Measurements from ENCODE around the gene FAM171A2. TPM values are rescaled to one million over a fixed set of nuclear protein-coding genes. Genes with fewer than 3 reads are reported as not detected.
"Not testable (repeated sequence)": the region's sequence is repeated elsewhere in the genome, so short reads cannot be mapped to it uniquely, and the experiment has no call there.

The FAM171A2 gene
- under 1 TPM; 0.14 to 0.19 TPM for total RNA-seq

DNA sequence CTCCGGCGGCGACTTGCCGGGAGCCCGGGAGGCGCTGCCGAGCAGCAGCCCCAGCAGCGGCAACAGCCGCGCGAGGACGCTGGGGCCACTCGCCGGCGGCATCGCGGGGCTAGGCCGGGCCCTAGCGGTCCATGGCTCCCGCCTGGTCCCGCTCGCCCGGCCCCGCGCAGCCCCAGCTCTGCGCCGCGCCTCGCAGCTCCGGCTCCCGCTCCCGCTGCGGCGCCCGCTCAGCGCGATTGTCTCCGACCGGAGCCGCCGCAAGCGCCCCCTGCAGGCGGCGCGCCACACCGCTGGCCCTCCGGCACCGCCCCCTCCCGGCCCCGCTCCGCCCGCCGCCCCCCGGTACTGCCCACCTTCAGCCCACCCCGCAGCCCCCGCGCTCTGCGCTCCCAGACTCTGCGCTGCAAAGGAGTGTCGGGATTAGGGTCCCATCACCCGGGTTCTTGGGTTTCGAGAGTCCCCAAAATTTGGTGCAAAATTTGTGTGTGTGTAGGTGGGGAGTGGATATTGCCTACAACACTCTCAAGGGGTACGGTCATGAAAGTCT is at the start of gene FAM171A2:
TSS of gene FAM171A2 (minus strand) at position 241 of the 547 bp plus-strand sequence. CDS start at position 102, 139 bp downstream.
- H3K36me3 Mint-ChIP-seq, result no peaks in the 10 kb centered on the region
- no peaks in the 10 kb centered on the region for H3K9me3 Mint-ChIP-seq
- H3K4me3 Mint-ChIP-seq, result peak within 1 kb of the TSS; percentile 62
- H3K27ac Mint-ChIP-seq, result no peak within 1 kb of the TSS
- peak; percentile 83 for DNase-seq
- peaks cover 4% of the 10 kb centered on the region for H3K4me1 Mint-ChIP-seq
- peaks cover 39% of the 10 kb centered on the region for H3K27me3 Mint-ChIP-seq

DNA sequence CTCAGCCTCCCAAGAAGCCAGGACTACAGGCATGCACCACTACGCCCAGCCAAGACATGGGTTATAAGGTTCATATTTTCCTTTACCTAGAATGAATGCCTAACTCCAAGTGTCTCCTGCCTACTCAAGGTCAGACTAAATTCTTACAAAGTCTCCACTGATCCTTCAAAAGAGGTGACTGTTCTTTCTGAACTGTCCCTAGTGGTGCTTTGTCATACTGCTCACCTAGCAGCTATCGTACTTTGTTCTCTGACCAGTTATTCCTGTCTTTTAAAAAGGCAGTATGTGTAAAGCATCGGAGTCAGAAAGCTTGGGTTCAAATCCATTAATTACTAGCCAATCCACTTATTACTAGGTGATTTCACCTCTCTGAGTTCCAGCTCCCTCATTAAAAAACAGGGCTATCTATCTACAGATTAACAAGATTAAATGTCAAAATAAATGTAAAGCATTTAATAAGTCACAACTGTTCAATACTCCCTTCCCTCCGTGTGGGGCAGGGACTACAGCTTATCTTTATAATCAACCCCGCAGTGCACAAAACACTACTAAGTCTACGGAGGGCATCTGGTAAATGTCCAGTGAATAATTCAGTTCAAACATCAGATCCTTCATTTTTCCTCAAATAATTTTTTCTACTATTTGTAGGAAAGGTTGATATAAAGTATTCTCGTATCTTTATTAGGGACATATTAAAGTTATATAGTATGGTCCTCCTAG is 45.8 kb upstream of the FAM171A2 start:
- no peak for DNase-seq
- Mint-ChIP-seq H3K27me3 (no peaks in the 10 kb centered on the region), H3K36me3 (peaks cover 5% of the 10 kb centered on the region), H3K9me3 (no peaks in the 10 kb centered on the region), H3K4me1 (no peaks in the 10 kb centered on the region), H3K4me3 (no peak overlapping the region), H3K27ac (no peak overlapping the region)

DNA sequence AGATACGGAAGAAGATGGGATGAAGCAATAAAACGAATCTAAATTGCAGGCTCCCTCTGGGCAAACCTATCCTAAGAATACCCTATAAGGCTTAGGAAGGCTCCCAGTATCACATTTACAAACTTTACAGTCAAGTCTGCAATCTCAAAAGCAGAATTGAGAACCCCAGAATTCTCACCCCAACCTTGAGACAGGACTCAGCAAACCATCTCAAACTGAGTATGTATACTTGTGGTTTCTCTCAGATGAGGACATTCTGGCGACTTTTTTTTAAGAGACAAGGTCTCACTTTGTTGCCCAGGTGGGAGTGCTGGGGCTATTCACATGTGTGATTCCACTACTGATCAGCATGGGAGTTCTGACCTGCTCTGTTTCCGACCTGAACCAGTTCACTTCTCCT is 45.1 kb upstream of the FAM171A2 start:
- Mint-ChIP-seq H3K36me3 (peaks cover 5% of the 10 kb centered on the region), H3K27ac (no peak overlapping the region), H3K9me3 (no peaks in the 10 kb centered on the region), H3K4me3 (no peak overlapping the region), H3K27me3 (no peaks in the 10 kb centered on the region), H3K4me1 (no peaks in the 10 kb centered on the region)
- no peak for DNase-seq

DNA sequence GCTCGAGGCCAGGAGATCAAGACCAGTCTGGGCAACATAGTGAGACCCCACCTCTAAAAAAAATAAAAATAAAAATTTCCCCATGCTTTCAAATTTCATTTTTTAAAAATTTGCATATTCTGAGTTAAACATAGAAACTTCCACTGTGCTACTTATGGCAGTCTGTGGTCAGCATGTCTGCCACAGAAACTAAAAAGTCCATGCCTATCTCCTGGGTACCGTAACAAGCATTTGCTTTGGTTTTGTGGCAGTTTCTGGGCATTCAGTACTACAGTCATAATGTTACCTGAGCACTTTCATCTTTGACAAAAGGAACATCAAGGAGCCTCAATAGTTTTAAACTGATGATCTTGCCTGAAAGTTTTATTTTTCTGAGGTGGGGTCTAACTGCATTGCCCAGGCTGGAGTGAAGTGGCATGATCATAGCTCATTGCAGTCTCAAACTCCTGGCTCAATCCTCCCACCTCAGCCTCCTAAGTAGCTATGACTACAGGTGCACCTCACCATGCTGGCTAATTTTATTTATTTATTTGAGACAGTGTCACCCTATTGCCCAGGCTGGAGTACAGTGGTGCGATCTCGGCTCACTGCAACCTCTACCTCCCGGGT is 39.0 kb upstream of the FAM171A2 start:
- Mint-ChIP-seq H3K4me3 (no peak overlapping the region), H3K27me3 (no peaks in the 10 kb centered on the region), H3K4me1 (peaks cover 4% of the 10 kb centered on the region), H3K9me3 (no peaks in the 10 kb centered on the region), H3K36me3 (peaks cover 15% of the 10 kb centered on the region), H3K27ac (no peak overlapping the region)
- DNase-seq, result no peak

DNA sequence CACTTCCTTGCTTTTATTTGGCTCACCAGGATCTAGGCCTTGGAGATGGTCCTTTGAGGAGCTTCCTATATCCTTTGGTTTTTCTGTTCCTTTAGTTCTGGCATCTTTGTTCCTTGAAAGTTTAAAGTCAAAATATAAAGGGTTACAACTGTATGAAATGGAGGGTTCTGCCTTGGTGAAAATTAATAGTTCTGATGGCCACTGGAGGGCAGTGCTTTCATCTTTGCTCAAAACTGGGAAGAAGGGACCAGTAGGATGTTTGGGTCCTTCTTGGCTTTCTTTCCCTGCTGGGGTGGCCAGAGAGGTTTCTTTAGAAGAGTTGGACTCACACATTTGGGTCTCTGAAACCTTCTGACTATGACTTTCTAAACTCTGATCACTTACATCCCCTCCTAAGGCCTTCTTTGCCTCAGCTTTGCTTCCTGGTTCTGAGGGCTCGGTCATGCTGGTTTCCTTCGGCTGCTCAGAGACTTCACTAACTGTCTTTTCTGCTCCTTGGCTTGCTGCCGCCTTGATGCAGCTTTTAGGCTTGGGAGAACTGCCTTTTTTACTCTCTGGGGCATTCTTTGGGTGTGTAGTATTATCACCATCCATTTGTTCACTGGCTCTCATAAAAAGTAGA is 36.7 kb upstream of the FAM171A2 start:
- DNase-seq, result no peak
- Mint-ChIP-seq H3K9me3 (no peaks in the 10 kb centered on the region), H3K36me3 (peaks cover 16% of the 10 kb centered on the region), H3K4me1 (peaks cover 4% of the 10 kb centered on the region), H3K27me3 (no peaks in the 10 kb centered on the region), H3K4me3 (no peak overlapping the region), H3K27ac (no peak overlapping the region)

DNA sequence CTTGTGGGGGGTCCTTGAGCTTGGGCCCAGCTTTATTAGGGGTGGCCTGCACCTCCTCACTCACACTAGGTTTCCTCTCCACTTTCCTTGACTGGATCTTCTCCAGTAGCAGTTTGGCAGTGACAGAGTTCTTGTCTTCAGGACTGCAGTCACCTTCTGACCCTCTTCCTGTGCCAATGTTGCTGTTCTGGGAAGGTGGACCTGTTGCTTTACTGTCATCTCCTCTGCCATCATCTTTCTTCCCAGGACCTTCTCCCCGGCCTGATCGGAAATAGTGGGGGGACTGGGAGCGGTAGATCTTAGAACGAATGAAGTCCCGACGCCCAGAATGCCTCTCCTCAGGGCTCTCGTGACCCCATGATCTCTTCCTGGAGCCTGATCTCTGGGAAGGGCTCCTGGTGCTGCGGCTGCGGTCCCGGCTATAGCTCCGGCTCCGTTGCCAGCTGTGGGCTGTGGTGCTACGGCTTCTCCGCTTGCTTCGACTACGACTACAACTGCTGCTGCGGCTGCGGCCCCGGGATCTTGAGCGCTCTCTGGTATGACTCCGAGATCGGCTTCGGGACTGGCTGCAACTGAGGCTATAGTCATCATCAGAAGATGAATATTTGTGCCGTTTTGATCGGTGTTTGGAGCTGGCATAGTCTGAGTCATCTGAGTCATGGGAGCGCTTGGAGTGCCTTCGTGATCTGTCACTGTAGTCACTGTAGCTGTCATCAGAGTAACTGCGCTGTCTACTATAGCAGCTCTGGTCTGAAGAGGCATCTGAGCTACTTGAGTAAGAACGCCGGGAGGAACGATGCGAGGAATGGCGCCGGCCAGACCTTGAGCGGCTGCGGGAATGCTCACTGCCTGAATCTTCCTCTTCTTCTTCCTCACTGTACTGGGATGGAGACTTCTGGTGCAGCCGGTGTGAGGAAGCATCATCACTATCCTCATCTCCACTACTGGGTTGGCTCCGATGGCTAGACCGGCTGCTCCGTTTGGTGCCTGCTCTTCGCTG is 35.3 kb upstream of the FAM171A2 start:
- H3K27ac Mint-ChIP-seq, result no peak overlapping the region
- H3K4me1 Mint-ChIP-seq, result peaks cover 4% of the 10 kb centered on the region
- no peak for DNase-seq
- H3K4me3 Mint-ChIP-seq, result no peak overlapping the region
- no peaks in the 10 kb centered on the region for H3K9me3 Mint-ChIP-seq
- peaks cover 16% of the 10 kb centered on the region for H3K36me3 Mint-ChIP-seq
- no peaks in the 10 kb centered on the region for H3K27me3 Mint-ChIP-seq

DNA sequence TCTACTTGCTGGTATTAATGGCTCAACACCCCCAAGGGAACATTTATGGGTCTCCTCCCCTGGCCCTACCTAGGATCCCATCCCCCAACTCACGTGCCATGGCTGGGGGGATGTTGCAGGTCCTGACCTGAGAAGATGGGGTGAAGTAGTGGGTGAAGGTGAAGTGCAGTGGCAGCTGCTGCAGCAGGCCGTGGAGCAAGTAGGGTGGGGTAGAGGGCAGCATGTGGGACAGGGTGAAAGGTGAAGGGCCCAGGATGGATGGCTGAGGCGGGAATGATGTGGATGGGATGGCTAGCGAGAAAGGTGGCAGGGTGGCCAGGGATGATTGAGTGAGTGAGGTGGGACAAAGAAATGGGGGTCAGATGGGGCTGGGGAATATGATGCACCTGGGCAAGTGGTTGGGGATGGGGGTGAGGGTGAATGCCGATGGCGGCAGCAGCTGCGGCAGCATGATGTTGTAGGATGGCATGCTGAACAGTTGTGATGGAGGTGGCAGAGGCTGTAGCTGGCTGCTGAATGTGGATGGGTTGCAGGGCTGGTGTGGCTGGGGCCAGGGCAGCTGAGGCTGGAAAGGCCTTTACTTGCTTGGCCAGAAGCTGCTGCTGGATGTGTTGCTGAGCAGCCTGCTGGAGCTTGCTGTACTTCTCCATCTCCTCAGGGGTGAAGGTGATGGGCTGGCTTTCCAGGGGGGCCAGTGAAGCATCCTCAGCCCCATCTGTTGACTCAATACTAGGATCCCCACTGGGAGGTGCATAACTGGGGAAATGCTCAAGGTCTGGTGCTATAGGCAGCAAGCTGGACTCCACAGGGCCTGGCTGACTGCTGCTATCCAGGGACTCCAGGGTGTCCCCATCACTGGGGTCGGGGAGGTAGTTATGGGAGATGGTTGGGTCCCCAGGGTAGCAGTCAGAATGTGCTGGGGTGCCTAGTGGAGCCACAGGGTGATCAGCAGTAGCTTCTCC is 34.1 kb upstream of the FAM171A2 start:
- peaks cover 10% of the 10 kb centered on the region for H3K4me1 Mint-ChIP-seq
- no peaks in the 10 kb centered on the region for H3K9me3 Mint-ChIP-seq
- H3K4me3 Mint-ChIP-seq, result no peak overlapping the region
- peaks cover 16% of the 10 kb centered on the region for H3K36me3 Mint-ChIP-seq
- H3K27me3 Mint-ChIP-seq, result no peaks in the 10 kb centered on the region
- H3K27ac Mint-ChIP-seq, result no peak overlapping the region
- DNase-seq, result no peak

DNA sequence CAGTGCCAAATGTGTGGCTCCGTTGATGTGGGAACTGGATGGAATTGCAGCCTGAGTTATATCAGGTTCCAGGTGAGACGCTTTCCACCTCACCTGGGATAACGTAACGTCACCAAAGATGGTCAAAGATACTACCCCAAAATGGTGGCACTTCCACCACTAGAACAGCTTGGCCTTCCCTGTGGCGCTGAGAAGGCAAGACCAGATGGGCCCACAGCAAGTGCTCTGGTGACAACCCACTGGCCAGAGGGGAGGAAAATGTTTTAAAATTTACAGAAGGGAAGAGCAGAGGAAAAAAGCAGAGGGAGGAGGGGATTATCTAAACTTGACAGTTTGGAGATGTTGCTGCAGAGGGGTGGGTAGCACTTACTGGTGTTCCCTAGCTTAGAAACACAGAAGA is 33.3 kb upstream of the FAM171A2 start:
- no peaks in the 10 kb centered on the region for H3K27me3 Mint-ChIP-seq
- peaks cover 7% of the 10 kb centered on the region for H3K4me1 Mint-ChIP-seq
- no peak overlapping the region for H3K4me3 Mint-ChIP-seq

DNA sequence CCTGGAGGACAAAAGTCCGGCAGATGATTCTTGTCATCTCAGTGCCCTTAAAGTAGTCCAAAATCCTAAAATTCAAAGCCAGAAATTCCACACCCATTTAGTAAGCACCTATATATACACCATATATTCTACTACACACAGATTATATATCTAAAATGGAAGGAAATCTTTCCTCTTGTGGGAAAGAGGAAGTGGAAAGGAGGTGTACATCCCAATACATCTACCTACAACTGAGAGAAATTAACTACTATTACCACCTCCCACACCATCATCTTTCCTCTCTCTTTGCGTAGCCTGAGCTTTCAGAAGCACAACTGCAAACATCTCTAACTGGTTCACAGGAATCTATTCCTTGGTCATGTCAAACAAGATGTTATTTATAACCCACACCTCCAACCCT is 31.2 kb upstream of the FAM171A2 start:
- H3K27me3 Mint-ChIP-seq, result no peaks in the 10 kb centered on the region
- peaks cover 9% of the 10 kb centered on the region for H3K36me3 Mint-ChIP-seq
- no peaks in the 10 kb centered on the region for H3K9me3 Mint-ChIP-seq
- no peak overlapping the region for H3K4me3 Mint-ChIP-seq
- no peak overlapping the region for H3K27ac Mint-ChIP-seq
- peaks cover 7% of the 10 kb centered on the region for H3K4me1 Mint-ChIP-seq
- no peak for DNase-seq

More for the DNA sequence above, 33.3 kb upstream of the FAM171A2 start:
- no peak for DNase-seq
- Mint-ChIP-seq H3K9me3 (no peaks in the 10 kb centered on the region), H3K27ac (no peak overlapping the region), H3K36me3 (peaks cover 16% of the 10 kb centered on the region)

DNA sequence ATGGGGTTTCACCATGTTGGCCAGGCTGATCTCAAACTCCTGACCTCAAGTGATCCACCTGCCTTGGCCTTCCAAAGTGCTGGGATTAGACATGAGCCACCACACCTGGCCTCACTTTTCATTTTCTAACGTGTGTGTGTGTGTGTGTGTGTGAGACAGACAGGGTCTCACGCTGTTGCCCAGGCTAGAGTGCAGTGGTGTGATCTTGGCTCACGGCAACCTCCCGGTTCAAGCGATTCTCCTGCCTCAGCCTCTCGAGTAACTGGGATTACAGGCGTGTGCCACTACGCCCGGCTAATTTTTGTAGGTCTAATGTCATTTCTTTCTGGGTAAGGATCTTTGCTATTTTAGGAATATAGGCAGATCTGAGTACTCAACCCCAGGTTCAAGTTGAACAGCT is 30.5 kb upstream of the FAM171A2 start:
- not testable (repeated sequence) for H3K27me3 Mint-ChIP-seq, DNase-seq, H3K36me3 Mint-ChIP-seq, H3K4me3 Mint-ChIP-seq, H3K27ac Mint-ChIP-seq, H3K9me3 Mint-ChIP-seq, H3K4me1 Mint-ChIP-seq

DNA sequence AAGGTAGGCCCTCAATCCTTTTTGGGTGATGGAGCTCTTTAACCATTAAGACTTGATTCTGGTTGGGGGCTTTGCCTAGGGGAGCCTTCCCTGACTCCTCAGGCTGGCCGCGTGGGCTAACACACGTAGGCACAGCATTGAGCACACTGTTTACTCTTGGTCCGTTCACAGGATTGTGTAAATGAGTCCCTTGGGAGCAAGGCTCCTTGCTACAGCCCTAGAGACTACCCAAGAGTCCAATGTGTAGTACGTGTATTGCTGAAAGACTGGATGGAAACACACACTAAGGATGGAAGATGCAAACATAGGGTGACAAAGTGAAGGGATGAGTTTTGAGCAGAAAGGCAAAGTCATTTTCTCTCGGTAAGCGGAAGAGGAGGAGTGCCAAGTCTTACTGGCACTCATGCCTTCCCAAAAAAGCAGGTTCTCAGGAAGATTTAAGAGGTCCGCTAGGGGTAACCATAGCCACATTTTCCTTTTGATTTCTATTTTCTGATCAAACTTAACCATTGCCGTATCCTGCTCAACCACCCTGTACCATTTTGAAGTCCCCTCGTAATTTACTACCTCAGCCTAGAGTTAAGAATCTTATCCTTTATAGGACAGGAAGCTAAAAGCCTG is 26.7 kb upstream of the FAM171A2 start:
- DNase-seq, result no peak
- Mint-ChIP-seq H3K4me1 (peaks cover 7% of the 10 kb centered on the region), H3K27me3 (peaks cover 17% of the 10 kb centered on the region), H3K36me3 (no peaks in the 10 kb centered on the region), H3K27ac (no peak overlapping the region), H3K4me3 (no peak overlapping the region), H3K9me3 (no peaks in the 10 kb centered on the region)

DNA sequence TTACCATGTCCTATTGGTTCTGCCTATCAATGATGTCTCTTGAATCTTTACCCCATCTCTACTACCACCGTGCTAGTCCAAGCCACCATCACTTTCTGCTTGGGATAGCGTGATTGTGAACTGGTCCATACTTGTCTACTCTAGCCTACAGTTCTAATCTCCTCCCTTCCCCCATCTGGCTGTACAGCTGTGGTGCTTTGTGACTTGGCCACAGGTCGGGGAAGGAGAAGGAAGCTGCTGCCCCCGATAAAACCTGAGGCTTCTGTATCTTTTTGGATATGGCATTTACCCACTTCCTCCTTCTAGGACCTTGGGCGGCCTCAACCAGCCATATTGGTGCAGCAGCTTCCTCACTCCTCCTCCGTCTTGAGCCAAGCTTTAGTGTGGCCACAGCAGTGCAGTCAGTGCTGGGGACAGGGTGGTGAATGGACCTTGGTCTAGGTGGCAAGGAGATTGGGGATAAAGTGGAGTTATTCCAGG is 26.1 kb upstream of the FAM171A2 start:
- H3K9me3 Mint-ChIP-seq, result no peaks in the 10 kb centered on the region
- H3K27me3 Mint-ChIP-seq, result peaks cover 20% of the 10 kb centered on the region
- DNase-seq, result no peak
- no peak overlapping the region for H3K27ac Mint-ChIP-seq
- H3K36me3 Mint-ChIP-seq, result no peaks in the 10 kb centered on the region
- no peak overlapping the region for H3K4me3 Mint-ChIP-seq
- H3K4me1 Mint-ChIP-seq, result peaks cover 9% of the 10 kb centered on the region

DNA sequence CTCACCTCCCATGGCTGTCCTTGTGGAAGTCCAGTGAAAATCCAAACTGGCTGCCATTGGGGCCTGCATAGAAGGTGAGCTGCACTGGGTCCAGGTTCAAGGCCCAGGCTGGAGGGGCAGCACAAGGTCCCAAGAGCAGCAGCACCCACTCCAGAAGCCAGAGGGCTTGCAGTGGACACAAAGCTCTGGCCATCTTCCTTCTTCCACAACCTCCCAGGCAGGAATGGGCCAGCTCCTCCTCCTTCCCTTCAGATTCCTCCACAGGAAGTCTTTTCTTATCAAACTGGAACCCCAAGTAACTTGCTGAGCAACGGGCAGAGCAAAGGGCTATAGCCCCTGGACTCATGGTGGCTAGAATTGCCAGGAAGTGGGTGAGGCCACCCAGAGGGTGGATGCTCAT is 25.6 kb upstream of the FAM171A2 start, which contains the start of gene ITGA2B:
TSS of gene ITGA2B (minus strand) at position 369 of the 400 bp plus-strand sequence. CDS start at position 193, 176 bp downstream.
- Mint-ChIP-seq H3K27me3 (peaks cover 25% of the 10 kb centered on the region), H3K36me3 (no peaks in the 10 kb centered on the region), H3K4me1 (peaks cover 11% of the 10 kb centered on the region), H3K4me3 (no peak within 1 kb of the TSS), H3K27ac (no peak within 1 kb of the TSS), H3K9me3 (no peaks in the 10 kb centered on the region)
- no peak for DNase-seq

Data from activated naive CD8-positive, alpha-beta T cell treated with anti-CD3 and anti-CD28 coated beads for 36 hours (primary cell).